GM06990 (cell line): Measurements from ENCODE around the gene ETV5.

Experiments used
- DNase-seq: peaks from one replicate; pipeline ENCODE4 v3.0.0-alpha.2; 2011; ENCODE audit not compliant: insufficient read length; ENCODE audit errors: extremely low read depth
- H3K27me3 ChIP-seq: replicated peaks from 2 replicates; pipeline ENCODE4 v1.6.0; 2011; ENCODE audit warnings: low read length; ENCODE audit not compliant: control insufficient read depth, insufficient read depth
- H3K36me3 ChIP-seq: 2 replicates; pipeline ENCODE4 v1.5.1; 2011; ENCODE audit warnings: low read length; ENCODE audit not compliant: control insufficient read depth, insufficient read depth
- H3K4me3 ChIP-seq: replicated peaks from 2 replicates; pipeline ENCODE4 v1.5.1; 2011; ENCODE audit warnings: low read depth, mild to moderate bottlenecking, control low read depth, low read length
- CTCF ChIP-seq: IDR thresholded peaks from 2 replicates; pipeline ENCODE4 v1.5.1; 2011; ENCODE audit warnings: low read length, control low read depth, mild to moderate bottlenecking, inconsistent platforms; ENCODE audit not compliant: insufficient read depth, poor library complexity, severe bottlenecking

ETV5 gene

GRCh38 chr3:186129206-186129605, 20.3 kb upstream of the ETV5 start:
- H3K4me3 ChIP-seq, result no peak overlapping the region
- TF ChIP-seq CTCF, result no peak
- no peak for DNase-seq

GRCh38 chr3:186128158-186128557, 19.3 kb upstream of the ETV5 start:
- DNase-seq, result no peak
- H3K4me3 ChIP-seq, result no peak overlapping the region
- TF ChIP-seq CTCF, result no peak
- no peaks in the 10 kb centered on the region for H3K36me3 ChIP-seq
- no peaks in the 10 kb centered on the region; the same call in 1 of the 2 replicates for H3K27me3 ChIP-seq

More at GRCh38 chr3:186129206-186129605, 20.3 kb upstream of the ETV5 start:
- no peaks in the 10 kb centered on the region for H3K36me3 ChIP-seq
- H3K27me3 ChIP-seq, result no peaks in the 10 kb centered on the region; the same call in 1 of the 2 replicates

- no peak for TF ChIP-seq CTCF
- Histone ChIP-seq H3K27me3 (no peaks in the 10 kb centered on the region; the same call in 1 of the 2 replicates), H3K4me3 (no peak overlapping the region), H3K36me3 (no peaks in the 10 kb centered on the region)
- DNase-seq, result no peak
Measured at GRCh38 chr3:186127463-186127862, 18.6 kb upstream of the ETV5 start.

- no peak overlapping the region for H3K4me3 ChIP-seq
- H3K27me3 ChIP-seq, result no peaks in the 10 kb centered on the region
- TF ChIP-seq CTCF, result no peak
- no peak for DNase-seq
- no peaks in the 10 kb centered on the region for H3K36me3 ChIP-seq
Measured at GRCh38 chr3:186125118-186125517, 16.2 kb upstream of the ETV5 start.

GRCh38 chr3:186124592-186124991, 15.7 kb upstream of the ETV5 start:
- H3K4me3 ChIP-seq, result no peak overlapping the region
- no peak for DNase-seq
- TF ChIP-seq CTCF, result no peak
- no peaks in the 10 kb centered on the region for H3K27me3 ChIP-seq
- H3K36me3 ChIP-seq, result no peaks in the 10 kb centered on the region

GRCh38 chr3:186123012-186123411, 14.1 kb upstream of the ETV5 start:
- Histone ChIP-seq H3K27me3 (no peaks in the 10 kb centered on the region), H3K4me3 (no peak overlapping the region), H3K36me3 (no peaks in the 10 kb centered on the region)
- no peak for DNase-seq
- TF ChIP-seq CTCF, result no peak
